Ammon's horn (tissue), 1 donor: ENCODE results near the gene SOX6.

Experiments used
- DNase-seq: peaks from one replicate; pipeline ENCODE4 v3.0.0-alpha.2; 2016; ENCODE audit warnings: low spot score

SOX6 gene

DNA sequence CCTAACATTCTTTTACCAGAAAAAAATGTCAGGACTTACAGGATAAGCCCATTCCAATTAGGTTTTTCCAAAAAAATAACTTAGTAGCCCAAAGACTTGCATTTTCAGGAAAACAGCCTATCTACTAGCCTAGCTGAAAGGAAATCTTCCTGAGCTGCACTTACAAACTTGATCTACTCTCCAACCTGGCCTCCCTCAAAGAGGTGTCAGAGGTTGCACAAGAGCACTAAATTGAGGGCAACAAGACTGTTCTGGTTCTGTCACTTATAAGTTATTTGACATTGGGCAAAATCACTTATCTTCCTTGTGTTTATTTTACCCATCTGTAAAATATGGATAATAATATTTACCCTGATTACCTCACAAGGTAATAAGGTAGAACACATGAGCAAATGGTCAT lies 7.9 kb upstream of the SOX6 start:
- DNase-seq, result no peak

- DNase-seq, result no peak
Observed at GRCh38 chr11:16363706-16364105, 7.4 kb upstream of the SOX6 start.

- DNase-seq, result no peak
Observed at GRCh38 chr11:16361108-16361865, 4.9 kb upstream of the SOX6 start.

DNA sequence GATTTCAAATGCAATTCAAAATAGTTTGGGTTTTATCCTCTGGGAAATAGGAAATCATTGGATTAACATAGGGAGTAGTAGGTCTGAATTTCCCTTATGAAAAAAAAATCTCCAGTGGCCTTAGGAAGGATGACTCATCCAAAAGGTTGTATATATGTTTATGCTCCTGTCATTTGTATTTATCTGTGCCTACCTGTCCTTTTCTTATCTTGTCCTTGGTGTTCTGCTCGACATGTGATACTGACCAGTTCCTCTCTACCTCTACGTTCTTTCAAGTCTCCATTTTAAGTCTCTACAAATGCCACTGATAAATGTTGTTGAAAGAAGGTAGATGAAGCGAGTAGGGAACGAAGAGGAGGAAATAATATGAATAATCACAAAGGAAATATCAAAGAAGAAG lies 3.0 kb upstream of the SOX6 start:
- DNase-seq, result no peak

DNA sequence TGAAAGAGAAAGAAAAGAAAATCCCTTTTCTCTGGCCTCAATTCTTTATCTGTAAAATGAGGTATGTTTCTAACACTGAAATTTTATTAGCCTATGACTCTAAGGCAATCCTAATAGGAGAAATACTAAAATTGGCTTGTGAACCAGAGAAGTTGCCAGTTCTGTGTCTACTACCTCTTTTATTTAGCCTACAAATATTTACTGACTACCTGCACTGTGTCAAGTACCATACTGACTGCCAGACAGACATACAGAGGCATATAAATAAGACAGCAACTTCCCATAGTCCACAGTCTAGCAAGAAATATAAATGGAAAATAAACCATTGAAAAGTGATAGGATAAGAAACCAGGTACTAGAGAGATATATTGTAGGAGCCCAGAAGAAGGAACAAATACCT lies 2.4 kb upstream of the SOX6 start:
- no peak for DNase-seq

DNA sequence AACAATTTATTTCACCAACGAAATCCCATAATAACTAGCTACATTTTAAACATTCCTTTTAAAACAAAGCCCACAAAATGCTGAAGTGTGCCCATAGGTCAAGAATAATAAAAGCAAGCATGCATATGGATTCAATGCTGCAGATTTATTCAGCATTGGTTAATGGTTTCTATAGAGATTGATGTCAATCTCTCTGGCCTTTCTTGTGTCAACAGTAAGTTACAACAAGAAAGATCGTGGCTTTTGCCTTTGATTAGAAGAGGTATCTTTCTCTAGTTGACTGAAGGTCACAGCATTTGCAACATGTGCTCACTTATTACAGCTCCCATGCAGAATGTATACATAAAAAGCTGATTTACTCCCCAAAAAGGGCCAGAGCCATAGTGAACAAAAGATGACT lies 1.4 kb upstream of the SOX6 start:
- no peak for DNase-seq

GRCh38 chr11:16356761-16357393 lies 531 bp upstream of the SOX6 start:
- DNase-seq, result peak; percentile 49

DNA sequence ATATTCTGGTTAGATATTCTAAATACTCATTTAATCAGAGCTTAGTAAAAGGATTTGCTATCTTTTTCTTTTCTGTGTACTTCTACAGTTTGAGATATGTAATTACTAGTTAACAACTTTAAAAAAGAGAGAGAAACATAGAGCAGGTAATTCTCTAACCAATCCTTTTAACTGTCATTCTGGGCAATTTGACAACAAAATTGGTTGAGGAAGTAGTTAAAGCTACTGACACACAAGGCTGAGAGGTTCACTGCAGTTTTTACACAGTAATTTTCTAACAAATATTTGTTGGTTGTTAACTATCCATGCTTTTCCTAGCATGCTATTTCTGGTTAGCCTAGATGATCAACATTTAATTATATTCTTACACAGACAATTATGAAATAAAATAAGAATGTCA lies 3.6 kb downstream of the SOX6 start:
- no peak for DNase-seq

DNA sequence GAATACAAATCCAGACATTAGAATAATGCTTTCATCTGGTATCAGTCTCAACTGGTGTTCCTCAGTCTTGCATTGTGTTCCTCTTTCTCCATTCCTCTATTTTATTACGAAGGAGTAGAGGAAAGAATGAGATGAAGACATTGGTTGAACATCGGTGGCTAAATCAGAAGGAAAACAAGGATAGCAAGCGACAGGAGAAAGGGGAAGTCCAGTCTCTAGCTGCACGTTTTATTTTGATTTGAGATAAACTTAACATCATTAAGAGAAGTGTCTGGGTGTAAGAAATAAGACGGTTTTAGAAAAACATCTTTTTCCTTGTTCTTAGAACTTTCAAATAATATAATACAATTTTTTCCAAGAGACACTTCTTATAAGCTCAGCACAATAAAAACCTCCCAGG lies 6.2 kb downstream of the SOX6 start:
- no peak for DNase-seq

DNA sequence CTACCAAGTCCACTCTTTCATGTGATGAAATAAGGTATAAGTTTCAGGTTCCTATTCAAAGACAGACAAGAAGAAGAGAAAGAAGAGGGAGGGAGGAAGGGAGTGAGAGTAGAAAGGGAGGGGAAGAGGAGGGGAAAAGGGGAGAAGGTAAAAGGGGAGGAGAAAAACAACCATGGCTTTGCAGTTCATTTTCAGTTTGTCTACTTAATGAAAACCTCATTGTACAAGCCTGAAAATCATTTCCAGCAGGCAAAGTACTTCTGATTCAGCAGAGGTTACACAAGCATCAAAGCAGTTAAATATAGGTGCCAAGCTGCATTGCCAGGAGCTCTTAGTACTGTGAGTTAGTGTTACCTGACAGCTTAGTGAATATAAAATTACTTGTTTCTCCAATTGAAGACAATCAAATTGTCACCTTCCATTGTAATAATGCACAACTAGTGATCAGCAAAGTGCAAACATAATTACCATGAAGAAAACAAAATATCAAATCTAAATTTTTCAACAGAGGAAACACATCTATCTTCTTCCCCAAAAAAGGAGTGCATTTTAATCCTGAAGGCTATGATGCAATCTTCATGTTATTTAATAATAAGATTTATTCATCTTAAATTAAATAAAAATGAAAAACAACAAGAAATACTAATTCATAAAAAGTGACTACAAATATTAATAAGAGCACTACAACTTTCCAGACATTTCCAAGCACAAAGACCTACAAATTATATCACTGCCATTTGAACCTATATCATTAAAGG lies 8.2 kb downstream of the SOX6 start:
- DNase-seq, result no peak

GRCh38 chr11:16346975-16347374 lies 9.4 kb downstream of the SOX6 start:
- DNase-seq, result no peak

GRCh38 chr11:16341853-16342252 lies 14.5 kb downstream of the SOX6 start:
- DNase-seq, result no peak

DNA sequence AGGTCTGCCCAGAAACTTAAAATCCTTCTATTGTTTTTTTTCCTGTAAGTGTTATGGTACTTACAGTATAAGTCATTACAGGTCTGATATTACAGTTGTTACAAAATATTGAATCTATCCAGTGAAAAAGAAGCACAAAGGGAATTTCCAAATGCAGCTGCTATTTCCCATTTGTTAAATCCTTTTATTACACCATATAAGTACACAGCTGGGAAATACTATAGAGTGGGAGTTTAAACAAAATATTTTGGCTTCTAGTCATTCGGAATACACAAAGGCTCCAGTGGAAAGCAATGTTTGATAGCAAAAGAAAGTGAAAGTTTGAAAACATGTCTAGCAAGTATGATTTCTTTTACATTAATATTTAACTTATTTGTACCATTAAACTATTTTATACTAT lies 18.0 kb downstream of the SOX6 start:
- DNase-seq, result no peak

- DNase-seq, result no peak
Observed at GRCh38 chr11:16337421-16338213, 18.7 kb downstream of the SOX6 start.

- no peak for DNase-seq
Observed at GRCh38 chr11:16336721-16337120, 19.6 kb downstream of the SOX6 start.

- DNase-seq, result no peak
Observed at GRCh38 chr11:16336204-16336603, 20.1 kb downstream of the SOX6 start.

DNA sequence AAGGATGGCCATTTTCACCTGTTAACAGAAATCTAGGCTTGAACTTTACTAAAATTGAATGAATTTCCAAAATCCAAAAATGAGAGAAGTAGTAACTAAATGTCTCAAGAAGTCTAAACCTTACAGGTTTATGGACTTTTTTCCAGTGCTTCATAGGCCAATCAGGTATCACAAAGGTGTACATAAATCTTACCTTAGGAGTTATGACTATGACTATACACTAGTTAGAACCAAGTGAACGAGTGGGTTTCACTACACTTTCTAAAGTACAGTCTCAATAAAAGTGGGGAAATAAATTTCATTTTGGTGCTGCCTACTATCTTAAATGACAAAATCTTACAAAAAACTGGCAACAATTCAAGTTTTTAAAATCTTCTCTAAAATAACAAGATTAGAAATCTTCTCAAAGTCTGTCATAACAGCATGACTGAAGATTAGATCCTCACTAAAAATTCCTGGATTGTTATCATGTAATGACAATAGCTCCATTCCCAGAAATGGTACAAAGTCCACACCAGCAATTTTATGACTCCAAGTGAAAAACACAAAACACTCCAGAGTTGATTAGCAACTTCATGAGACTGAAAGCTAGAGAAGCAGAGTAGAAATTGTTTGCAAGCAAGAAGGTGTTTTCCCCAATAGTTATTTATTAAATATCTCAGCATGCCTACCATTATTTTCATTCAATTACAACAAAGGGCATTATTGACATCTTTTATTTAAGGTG lies 20.9 kb downstream of the SOX6 start:
- no peak for DNase-seq

- no peak for DNase-seq
Observed at GRCh38 chr11:16326679-16327297, 29.6 kb downstream of the SOX6 start.

DNA sequence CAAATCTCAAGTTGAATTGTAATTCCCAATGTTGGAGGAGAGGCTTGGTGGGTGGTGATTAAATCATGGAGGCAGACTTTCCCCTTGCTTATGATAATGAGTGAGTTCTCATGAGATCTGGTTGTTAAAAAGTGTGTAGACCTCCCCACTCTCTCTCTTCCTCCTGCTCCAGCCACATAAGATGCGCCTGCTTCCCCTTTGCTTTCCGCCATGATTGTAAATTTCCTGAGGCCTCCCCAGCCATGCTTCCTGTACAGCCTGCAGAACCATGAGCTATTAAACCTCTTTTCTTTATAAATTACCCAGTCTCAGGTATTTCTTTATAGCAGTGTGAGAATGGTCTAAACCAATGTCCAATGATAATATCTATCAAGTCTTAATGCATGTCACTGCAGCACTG lies 34.2 kb downstream of the SOX6 start:
- no peak for DNase-seq

DNA sequence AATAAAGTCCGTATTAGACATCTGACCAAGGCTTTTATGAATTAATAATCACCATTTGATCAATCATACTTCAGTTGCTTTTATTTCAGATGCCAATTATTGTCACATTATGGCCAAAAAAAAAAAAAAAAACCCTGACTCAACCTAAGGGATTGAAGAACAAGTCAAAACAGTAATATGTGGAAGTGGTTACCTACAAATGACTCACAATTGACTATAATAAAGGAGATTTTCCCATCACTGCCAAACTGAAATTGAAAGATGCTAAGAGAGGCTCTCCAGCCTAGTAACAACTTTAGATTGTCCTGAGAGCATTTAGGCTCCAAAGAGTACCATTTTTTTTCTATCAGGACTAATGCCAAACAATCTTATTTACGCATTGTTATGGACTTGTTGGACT lies 35.2 kb downstream of the SOX6 start:
- no peak for DNase-seq

DNA sequence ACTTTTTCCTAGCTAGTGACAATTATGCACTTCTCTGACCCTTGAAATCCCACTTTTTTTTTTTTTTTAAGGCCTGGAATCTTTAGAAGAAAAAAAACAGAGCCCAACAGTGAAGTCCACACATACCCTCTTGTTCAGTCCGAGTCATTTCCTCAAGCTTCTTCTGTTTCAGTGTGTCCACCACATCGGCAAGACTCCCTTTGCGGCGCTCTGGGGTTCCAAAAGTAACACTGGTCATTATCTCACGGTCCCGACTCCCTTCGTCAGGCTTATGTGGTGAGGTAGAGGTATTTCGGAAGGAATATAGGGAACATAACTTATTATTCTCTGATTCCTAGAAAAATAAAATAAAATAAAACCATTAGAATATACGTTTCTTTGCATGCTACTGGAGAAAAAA lies 38.0 kb downstream of the SOX6 start:
- DNase-seq, result no peak
